ENCODE results near the gene TICAM1. TPM values are rescaled to one million over a fixed set of nuclear protein-coding genes. Genes with fewer than 3 reads are reported as not detected.

Gene TICAM1
- total RNA-seq, 1 experiment from 2014 or later = 0.48 TPM

- H3K18ac ChIP-seq (ENCODE audit: insufficient read length, low read depth, low read length) = peak overlapping the region; percentile 23
- no peak overlapping the region for H2BK15ac ChIP-seq (ENCODE audit: low read depth, low read length)
- no peaks in the 10 kb centered on the region for H3K79me2 ChIP-seq (ENCODE audit: insufficient read depth, low read length)
- no peaks in the 10 kb centered on the region for H3K4me1 ChIP-seq (ENCODE audit: insufficient read depth, low read length)
- no peak overlapping the region for H2BK120ac ChIP-seq (ENCODE audit: low read depth, low read length, poor library complexity, severe bottlenecking)
- no peak overlapping the region for H4K8ac ChIP-seq (replicated peaks; ENCODE audit: insufficient read length, low read depth, low read length)
- WGBS (ENCODE audit: extremely low coverage, insufficient read length, low lambda C conversion rate) = no CpG with 5 or more reads among the region's 23 CpGs
- H2AFZ ChIP-seq (ENCODE audit: low read length) = no peak overlapping the region
- H4K5ac ChIP-seq (ENCODE audit: insufficient read length, low read depth, low read length) = no peak overlapping the region
- H3K9ac ChIP-seq (ENCODE audit: extremely low read depth, insufficient read length, low read length) = no peak overlapping the region
- no peaks in the 10 kb centered on the region for H3K23me2 ChIP-seq (ENCODE audit: insufficient read length, low read depth, low read length, poor library complexity, severe bottlenecking)
- no peak overlapping the region for H3T11ph ChIP-seq (ENCODE audit: low read length)
- peak overlapping the region in 1 of 3 experiments; percentile 34; a peak in 1 of 7 replicates for H3K27ac Mint-ChIP-seq
- H3K14ac ChIP-seq (ENCODE audit: insufficient read depth, low read length) = peak overlapping the region; percentile 78; the same call in 1 of the 2 replicates
- H3K4me2 ChIP-seq (ENCODE audit: insufficient read depth, insufficient read length, low read length) = no peak overlapping the region
- H2BK5ac ChIP-seq (ENCODE audit: insufficient read length, low read length) = no peak overlapping the region
- H2BK20ac ChIP-seq (ENCODE audit: low read depth, low read length, poor library complexity, severe bottlenecking) = no peak overlapping the region
- no peaks in the 10 kb centered on the region for H3K79me1 ChIP-seq (ENCODE audit: insufficient read depth, low read depth, low read length, poor library complexity, severe bottlenecking)
- H3K4ac ChIP-seq (ENCODE audit: low read depth, low read length) = peak overlapping the region; percentile 82; the same call in 1 of the 2 replicates
- H3K27me3 Mint-ChIP-seq (ENCODE audit: low read depth) = no peaks in the 10 kb centered on the region; the same call in 1 of the 2 replicates
- peaks cover 0 to 6% of the 10 kb centered on the region in 2 experiments; a peak in 2 of 5 replicates for H3K9me3 Mint-ChIP-seq
- no peak overlapping the region for H2AK5ac ChIP-seq (ENCODE audit: insufficient read length, low read length)
- H2BK12ac ChIP-seq (ENCODE audit: insufficient read length, low read depth, low read length) = no peak overlapping the region
- H4K20me1 ChIP-seq (ENCODE audit: control insufficient read depth, insufficient read depth, insufficient read length) = no peaks in the 10 kb centered on the region
- H3K4me3 Mint-ChIP-seq = peak overlapping the region in 1 of 2 experiments; percentile 29; a peak in 1 of 5 replicates
- DNase-seq = peak; percentile 31
- peak overlapping the region; percentile 99 for H4K91ac ChIP-seq (ENCODE audit: insufficient read length, low read depth, low read length)
- H3K9me3 ChIP-seq (ENCODE audit: control insufficient read depth, low read depth, low read length) = no peaks in the 10 kb centered on the region
- H3K27me3 ChIP-seq (ENCODE audit: insufficient read depth, low read length) = no peaks in the 10 kb centered on the region
- no peak overlapping the region for H3K27ac ChIP-seq (ENCODE audit: insufficient read length, low read depth, low read length)
- H3K56ac ChIP-seq (ENCODE audit: insufficient read length, low read depth, low read length) = no peak overlapping the region
- H3K23ac ChIP-seq (ENCODE audit: insufficient read length, low read depth, low read length) = no peak overlapping the region
- peaks cover 13 to 20% of the 10 kb centered on the region in 2 experiments for H3K4me1 Mint-ChIP-seq
- TF ChIP-seq CTCF (conservative IDR thresholded peaks at IDR 0.05) = no peak
- no peaks in the 10 kb centered on the region; a peak in 1 of 7 replicates for H3K36me3 Mint-ChIP-seq (ENCODE audit: insufficient read depth in 1 of 3, low read depth in 3 of 3)
Observed at GRCh38 chr19:4878491-4878968, 47.0 kb upstream of the TICAM1 start.
